ENCODE results near the gene CPA1.
A peak's percentile ranks its signal among the peaks of the same experiment; 100 is the strongest.

Gene CPA1

DNA sequence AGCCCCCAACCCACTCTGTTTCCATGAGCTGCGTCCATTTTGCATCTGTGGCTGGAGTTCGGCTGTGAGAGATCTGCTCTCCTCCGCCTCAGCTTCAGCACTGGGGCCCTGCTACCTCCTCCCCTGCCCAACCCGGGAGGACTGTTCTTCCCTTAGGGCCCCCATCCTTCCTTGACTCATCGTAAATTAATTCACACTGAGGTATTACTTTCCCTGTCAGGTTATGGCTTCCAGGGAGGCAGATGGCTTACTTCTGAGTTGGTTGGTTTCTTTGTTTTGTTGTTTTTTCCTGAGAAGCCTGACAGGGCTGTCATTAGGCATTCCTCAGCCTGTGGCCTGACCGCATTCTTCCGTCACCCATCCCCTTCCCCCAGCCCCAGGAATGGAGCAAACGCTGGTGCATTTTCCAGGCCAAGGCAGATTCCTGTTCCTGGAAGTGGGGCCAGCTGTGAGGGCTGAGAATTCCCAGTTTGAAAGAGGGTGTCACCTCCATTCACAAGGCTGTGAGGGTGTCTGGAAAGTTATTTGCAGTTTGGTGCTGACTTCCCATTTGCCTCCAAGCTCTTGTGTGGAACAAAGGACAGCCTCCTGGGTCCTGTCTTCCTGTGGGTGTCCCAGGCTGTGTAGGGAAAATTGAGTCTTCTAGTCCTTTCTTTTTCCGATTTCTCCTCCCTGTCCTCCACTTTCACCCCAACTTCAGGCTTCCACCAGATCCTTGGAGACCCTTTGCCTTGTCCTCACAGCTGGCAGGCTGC lies 24.0 kb upstream of the CPA1 start:
- DNase-seq = no peak

GRCh38 chr7:130356876-130357611 lies 23.2 kb upstream of the CPA1 start:
- no peak for DNase-seq

DNA sequence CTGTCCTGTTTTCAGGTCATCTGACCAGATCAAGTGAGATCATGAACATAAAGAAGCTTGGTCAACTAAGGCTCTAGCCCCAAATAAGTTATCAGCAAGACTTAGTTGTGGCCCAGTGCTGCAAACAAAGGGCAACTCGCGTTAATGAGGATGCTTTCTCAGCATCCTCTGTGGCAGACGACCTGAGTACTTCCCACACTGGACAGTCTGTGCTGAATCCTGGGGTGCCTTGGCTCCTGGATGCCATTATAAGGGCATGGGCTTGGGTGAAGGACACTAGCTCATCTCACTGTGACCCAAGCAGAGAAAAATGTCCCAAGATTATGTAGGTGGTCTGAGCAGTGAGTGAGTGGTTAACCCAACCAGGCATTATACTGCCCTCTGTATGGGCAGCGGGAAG lies 21.8 kb upstream of the CPA1 start:
- DNase-seq = no peak

GRCh38 chr7:130359276-130359857 lies 20.9 kb upstream of the CPA1 start:
- DNase-seq = no peak

GRCh38 chr7:130360518-130360917 lies 19.8 kb upstream of the CPA1 start:
- no peak for DNase-seq

DNA sequence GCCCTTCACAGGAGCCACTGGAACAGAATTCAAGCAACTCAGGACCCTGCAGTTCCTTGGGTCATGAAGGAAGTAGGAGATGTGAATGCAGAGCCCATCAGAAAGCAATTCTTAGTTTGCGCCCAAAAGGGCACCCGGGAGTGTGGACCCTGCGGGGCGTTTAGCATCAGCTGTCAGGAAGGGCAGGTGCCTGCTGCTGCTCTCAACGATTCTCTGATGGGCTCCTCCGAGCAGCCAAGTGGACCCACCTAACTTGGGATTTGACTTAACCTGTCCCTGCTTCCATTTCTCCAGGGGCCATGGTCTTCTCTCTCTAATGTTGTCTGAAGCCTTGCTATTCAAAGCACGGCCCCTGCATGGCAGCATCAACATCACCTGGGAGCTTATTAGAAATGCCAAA lies 18.6 kb upstream of the CPA1 start:
- no peak for DNase-seq

DNA sequence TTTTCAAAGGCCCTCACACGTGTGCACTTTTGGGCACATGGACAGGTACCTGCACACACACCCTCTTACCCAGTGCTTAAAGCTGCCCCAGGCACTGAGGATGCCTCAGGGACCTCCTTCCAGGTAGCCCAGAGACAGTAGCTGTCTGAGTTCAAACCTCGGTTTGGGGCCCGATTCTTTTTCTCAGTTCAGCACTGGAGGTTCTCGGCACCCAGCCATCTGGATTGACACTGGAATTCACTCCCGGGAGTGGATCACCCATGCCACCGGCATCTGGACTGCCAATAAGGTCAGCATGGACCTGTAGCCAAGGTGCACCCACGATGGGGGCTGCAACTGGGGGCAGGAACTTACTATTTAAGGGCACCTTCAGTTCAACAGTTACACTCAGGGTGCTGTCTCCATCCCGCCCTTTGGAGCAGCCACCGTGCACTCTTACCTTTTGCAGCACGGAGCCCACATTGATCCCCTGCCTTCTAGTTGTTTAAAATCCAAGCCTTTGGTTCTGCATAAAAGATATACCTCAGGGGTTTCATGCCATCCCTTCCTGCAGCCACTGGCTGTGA lies 18.0 kb upstream of the CPA1 start:
- no peak for DNase-seq

- no peak for DNase-seq
These were observed 17.1 kb upstream of the CPA1 start for GRCh38 chr7:130363026-130363847.

- no peak for DNase-seq
These were observed 15.8 kb upstream of the CPA1 start for GRCh38 chr7:130364451-130364850.

GRCh38 chr7:130365088-130365487 lies 15.2 kb upstream of the CPA1 start:
- DNase-seq = no peak

GRCh38 chr7:130365511-130366441 lies 14.5 kb upstream of the CPA1 start:
- DNase-seq = no peak

DNA sequence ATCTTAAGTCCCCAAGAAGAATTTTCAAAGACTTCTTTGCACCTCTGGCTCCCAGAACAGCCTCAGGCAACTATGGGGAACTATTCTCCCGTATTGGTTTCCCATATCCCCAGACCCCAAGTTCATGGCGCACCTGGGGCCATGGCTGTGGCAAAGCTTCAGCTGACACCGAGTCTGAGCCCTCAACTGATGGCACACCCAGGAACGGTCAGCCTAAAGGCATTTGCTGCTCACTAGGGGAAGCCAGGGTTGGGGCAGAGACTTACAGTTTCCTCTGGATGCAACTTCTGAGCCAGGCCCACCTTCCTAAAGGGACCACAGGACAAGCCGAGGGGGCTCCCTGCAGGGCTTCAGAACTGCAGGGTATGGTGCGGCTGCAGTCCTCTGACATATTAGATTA lies 13.7 kb upstream of the CPA1 start:
- no peak for DNase-seq

DNA sequence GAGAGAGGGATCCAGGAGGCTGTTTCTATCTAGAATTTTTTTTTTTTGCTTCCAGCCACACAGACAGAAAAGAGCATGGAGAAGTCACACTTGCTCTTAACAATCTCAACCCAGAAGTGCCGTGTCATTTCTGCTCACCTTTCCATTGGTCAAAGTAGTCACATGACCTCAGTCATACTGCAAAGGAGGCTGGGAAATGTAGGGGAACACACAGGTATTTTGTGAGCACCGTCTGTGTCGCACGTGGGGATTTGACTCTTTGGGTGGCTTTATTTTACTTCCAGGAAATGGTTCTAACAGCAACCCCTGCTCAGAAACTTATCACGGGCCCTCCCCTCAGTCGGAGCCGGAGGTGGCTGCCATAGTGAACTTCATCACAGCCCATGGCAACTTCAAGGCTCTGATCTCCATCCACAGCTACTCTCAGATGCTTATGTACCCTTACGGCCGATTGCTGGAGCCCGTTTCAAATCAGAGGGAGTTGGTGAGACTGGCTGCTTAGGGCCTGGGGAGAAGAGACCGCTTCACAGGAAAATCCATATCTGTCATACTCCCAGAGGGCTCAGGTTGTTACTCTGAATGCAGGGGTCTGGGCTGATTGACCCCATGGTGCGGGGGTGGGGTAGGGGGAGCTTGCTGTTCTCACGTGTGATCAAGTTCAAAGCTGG lies 13.1 kb upstream of the CPA1 start:
- DNase-seq = peak in 3 of 5 experiments; percentile 19 to 39 (median 23)

GRCh38 chr7:130367836-130368746 lies 12.2 kb upstream of the CPA1 start:
- no peak for DNase-seq

DNA sequence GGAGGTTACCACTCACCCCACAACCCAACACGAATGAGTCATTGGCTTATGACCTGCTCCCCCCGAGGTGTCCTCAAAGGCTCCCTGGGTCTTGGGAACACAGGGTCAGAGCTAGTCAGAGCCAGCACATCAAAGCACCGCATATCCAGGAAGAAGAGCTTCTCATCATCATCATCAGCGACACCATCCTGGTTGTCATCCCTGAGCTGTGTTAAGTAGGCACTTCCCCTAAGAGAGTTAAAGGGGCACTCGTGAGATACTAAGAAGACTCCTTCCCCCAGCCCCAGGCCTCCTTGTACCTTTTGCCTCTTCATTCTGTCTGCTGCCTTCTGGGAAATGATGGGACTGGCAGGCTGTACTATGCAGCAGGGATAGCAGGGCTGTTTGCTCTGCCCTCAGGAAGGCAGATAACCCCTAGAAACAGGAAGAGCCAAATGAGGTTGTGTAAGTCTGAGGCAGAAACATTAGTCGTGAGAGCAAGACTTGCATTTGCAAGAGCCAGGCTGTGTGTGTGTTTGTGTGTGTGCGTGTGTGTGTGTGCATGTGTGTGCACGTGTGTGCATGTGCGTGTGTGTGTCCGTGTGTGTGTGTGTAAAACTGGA lies 11.1 kb upstream of the CPA1 start:
- DNase-seq = no peak

- DNase-seq = no peak
These were observed 10.3 kb upstream of the CPA1 start for GRCh38 chr7:130369831-130370550.

DNA sequence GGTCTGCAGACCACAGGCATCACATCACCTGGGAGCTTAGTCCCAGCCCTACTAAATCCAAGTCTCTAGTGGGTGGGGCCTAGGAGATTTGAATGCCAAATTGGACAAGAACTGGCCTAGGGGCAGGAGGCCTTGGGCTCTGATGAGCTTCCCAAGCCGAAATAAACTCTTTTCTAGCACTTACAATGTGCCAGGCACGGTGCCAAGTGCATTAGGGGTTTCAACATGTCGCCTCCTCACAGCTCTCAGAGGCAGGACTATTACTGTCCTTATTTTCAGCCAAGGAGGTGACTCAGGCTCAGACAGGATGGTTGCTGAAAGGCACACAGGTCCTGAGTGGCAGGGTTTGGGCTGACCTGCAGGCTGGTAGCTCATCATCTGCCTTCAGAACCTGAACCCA lies 9.2 kb upstream of the CPA1 start:
- DNase-seq = no peak

DNA sequence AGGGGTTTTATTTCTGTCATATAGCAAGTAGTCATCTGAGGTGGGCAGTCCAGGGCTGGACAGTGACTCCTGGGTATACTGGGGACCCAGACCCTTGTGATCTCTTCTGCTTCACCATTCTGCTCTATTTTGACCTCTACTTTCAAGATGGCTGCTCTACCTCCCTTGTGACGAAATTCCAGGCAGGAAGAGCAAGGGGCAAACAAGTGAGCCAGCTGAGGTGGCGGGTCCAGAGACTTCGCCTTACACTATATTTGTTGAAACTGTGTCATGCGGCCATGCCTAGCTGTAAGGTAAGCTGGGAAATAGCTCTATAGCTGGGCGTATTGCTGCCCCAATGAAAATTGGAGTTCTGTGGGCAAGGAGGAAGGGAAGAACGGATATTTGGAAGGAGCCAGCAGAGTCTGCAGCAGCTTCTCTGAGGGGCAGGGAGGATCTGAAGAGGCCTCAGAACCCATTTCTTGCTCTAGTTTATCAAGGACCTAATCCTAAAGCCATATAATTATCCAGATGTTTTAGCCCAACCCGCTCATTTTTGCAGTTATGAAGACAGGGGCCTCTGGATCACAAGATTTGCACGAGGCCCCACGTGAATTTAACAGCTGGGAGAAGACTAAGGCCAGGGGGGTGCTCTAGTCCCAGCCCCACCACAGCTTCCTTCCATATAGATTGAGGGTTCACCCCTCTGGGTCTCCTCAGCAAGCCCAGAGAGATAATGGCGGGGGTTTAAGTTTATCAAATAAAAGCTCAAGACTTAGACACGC lies 7.7 kb upstream of the CPA1 start:
- DNase-seq = no peak

Measured in T-helper 2 cell (primary cell).